Heart left ventricle (tissue), 13 donors: ENCODE data around the gene JUP.

Experiments
- CTCF ChIP-seq, 12 donors: fragments of 200-600 bp; sonication (generic) in 4 of 12; IDR thresholded peaks; one replicate each; pipeline versions ENCODE4 v1.5.0 to v1.8.0; 2018 to 2022; ENCODE audit warnings: antibody characterized with exemption in 12 of 12, mild to moderate bottlenecking in 5 of 12
- POLR2A ChIP-seq, 2 donors: fragments of 450-650 bp; IDR thresholded peaks; one replicate each; pipeline ENCODE4 v1.6.1; 2017; ENCODE audit warnings: antibody characterized with exemption in 2 of 2, mild to moderate bottlenecking in 2 of 2, moderate library complexity in 2 of 2
- donor health status: ischemic (EF 13 %, LVEDD 7.1; RV severe dilation, severe dysfunction).
- donor health status: DM: no; HTN: yes; CAD: no.
- donor health status: DM: no; HTN: no; CAD: no.
- donor health status: ischemic (EF 25% LVEDD 6.9; RV normal size, moderate dysfunction).
- donor health status: ischemic (EF 25% LVEDD 5.7; RV mildly dilated, moderate dysfunction).
- donor health status: ischemic (EF 35%, LVEDD 5.7; RV mildly dilated, moderate dysfunction).
- donor health status: nonischemic (EF 11% LVEDD 7.7; RV severe dilation, severe dysfunction).
- donor health status: DM: yes; HTN: yes; CAD: no.
- donor health status: PGD.
- donor health status: ischemic (EF 29% LVEDD 5.4; RV normal size, mild dysfunction).
- donor health status: nonischemic (EF 23%, LVEDD 6.1; RV moderate dilation, normal function).

- TF ChIP-seq POLR2A (IDR thresholded peaks at IDR 0.05) = no peak
- TF ChIP-seq CTCF (IDR thresholded peaks at IDR 0.05) = no peak
These were observed 13.3 kb downstream of the JUP start for GRCh38 chr17:41773190-41773588.
